Mesothelial cell of epicardium (in vitro differentiated cells): ENCODE data around the gene CSNK2B. TPM values are rescaled to one million over a fixed set of nuclear protein-coding genes. Genes with fewer than 3 reads are reported as not detected.

Experiments used
- DNase-seq, 2 experiments: peaks; one replicate each; pipeline ENCODE4 v3.0.0; 2021; ENCODE audit warnings: low spot score in 2 of 2; ENCODE audit not compliant: unreplicated experiment in 2 of 2
- H3K27ac Mint-ChIP-seq: 2 replicates; pipeline ENCODE4 v1.8.0; 2021; ENCODE audit warnings: mixed read lengths
- H3K27me3 Mint-ChIP-seq: 2 replicates; pipeline ENCODE4 v1.8.0; 2021; ENCODE audit warnings: low read depth, mixed read lengths
- H3K36me3 Mint-ChIP-seq: 2 replicates; pipeline ENCODE4 v1.8.0; 2021; ENCODE audit warnings: mixed read lengths
- H3K4me1 Mint-ChIP-seq: 2 replicates; pipeline ENCODE4 v1.8.0; 2021; ENCODE audit warnings: mixed read lengths
- H3K4me3 Mint-ChIP-seq: 2 replicates; pipeline ENCODE4 v1.8.0; 2021; ENCODE audit warnings: mild to moderate bottlenecking, moderate library complexity, mixed read lengths
- H3K9me3 Mint-ChIP-seq: 2 replicates; pipeline ENCODE4 v1.8.0; 2021; ENCODE audit warnings: mixed read lengths
- total RNA-seq: library from RNA; stranded (reverse); gene quantifications from 3 replicates; pipeline ENCODE4 v1.2.1, GENCODE V29; 2021
- TF ChIP-seq, protein P1 (sequence below): fragments of 200-600 bp; sonication (generic); IDR thresholded peaks from one replicate; pipeline ENCODE4 v1.5.0; 2021; ENCODE audit warnings: antibody characterized with exemption; ENCODE audit not compliant: unreplicated experiment

Gene CSNK2B
- total RNA-seq, 1 donor from 2014 or later, result 157 TPM

DNA sequence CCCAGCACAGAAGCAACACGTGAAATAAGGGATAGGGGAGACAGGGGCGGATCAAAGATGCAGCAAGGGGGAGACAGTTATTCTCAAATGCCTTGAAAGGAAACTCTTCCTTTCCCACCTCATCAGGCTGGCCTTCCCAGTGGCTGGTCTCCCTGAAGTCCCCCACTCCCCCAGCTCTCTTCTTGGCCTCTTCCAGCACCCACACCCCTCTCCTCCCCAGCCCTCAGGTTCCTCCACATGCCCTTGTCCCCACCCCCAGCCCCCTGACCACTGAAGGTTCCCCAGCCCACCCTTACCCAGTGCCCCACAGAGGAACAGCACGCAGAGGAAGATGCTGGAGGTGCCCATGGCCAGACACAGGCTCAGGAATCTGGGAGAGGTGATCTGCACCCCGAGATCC, 47.6 kb downstream of the CSNK2B start:
- no peak for DNase-seq
- no peak overlapping the region for H3K4me3 Mint-ChIP-seq
- H3K4me1 Mint-ChIP-seq, result peaks cover 40% of the 10 kb centered on the region
- no peaks in the 10 kb centered on the region for H3K9me3 Mint-ChIP-seq
- H3K27me3 Mint-ChIP-seq, result no peaks in the 10 kb centered on the region
- H3K27ac Mint-ChIP-seq, result peak overlapping the region; percentile 99
- H3K36me3 Mint-ChIP-seq, result no peaks in the 10 kb centered on the region
- TF ChIP-seq, protein P1, sequence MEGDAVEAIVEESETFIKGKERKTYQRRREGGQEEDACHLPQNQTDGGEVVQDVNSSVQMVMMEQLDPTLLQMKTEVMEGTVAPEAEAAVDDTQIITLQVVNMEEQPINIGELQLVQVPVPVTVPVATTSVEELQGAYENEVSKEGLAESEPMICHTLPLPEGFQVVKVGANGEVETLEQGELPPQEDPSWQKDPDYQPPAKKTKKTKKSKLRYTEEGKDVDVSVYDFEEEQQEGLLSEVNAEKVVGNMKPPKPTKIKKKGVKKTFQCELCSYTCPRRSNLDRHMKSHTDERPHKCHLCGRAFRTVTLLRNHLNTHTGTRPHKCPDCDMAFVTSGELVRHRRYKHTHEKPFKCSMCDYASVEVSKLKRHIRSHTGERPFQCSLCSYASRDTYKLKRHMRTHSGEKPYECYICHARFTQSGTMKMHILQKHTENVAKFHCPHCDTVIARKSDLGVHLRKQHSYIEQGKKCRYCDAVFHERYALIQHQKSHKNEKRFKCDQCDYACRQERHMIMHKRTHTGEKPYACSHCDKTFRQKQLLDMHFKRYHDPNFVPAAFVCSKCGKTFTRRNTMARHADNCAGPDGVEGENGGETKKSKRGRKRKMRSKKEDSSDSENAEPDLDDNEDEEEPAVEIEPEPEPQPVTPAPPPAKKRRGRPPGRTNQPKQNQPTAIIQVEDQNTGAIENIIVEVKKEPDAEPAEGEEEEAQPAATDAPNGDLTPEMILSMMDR, result no peak

DNA sequence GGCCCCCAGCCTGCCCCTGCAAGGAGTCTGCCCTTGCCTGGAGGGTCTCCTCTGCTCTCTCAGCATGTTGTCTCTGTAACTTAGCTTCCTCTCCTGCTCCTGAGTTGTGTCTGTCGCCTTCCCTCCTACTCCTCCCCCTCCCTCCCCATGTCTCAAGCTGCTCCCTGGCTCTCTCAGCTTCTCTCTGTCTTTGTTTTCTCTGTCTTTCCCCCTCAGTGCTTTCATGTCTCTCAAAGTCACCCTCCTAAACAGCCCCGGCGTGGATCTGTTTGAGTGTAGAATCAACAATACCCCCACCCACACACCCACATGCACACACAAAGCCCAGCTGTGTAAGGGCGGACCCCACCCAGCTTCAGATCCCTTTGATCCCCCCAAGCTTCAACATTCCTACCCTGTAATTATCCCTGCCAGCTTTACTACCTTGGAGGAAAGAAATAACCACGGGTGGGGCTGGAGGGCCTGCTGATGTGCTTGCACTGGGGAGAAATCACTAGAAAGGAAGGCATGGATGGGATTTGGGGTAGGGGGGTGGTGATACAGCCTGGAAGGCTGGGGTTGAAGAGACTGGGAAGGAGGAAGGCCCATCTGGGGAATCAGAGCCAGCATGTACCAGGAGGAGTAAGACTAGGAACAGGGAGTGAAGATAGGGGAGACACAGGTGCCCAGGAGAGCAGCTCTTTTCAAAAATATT, 48.3 kb downstream of the CSNK2B start:
- no peak overlapping the region for H3K4me3 Mint-ChIP-seq
- no peak for DNase-seq
- H3K27ac Mint-ChIP-seq, result peak overlapping the region; percentile 99
- H3K27me3 Mint-ChIP-seq, result no peaks in the 10 kb centered on the region
- no peaks in the 10 kb centered on the region for H3K9me3 Mint-ChIP-seq
- H3K4me1 Mint-ChIP-seq, result peaks cover 45% of the 10 kb centered on the region
- TF ChIP-seq, protein P1, result no peak
- no peaks in the 10 kb centered on the region for H3K36me3 Mint-ChIP-seq

DNA sequence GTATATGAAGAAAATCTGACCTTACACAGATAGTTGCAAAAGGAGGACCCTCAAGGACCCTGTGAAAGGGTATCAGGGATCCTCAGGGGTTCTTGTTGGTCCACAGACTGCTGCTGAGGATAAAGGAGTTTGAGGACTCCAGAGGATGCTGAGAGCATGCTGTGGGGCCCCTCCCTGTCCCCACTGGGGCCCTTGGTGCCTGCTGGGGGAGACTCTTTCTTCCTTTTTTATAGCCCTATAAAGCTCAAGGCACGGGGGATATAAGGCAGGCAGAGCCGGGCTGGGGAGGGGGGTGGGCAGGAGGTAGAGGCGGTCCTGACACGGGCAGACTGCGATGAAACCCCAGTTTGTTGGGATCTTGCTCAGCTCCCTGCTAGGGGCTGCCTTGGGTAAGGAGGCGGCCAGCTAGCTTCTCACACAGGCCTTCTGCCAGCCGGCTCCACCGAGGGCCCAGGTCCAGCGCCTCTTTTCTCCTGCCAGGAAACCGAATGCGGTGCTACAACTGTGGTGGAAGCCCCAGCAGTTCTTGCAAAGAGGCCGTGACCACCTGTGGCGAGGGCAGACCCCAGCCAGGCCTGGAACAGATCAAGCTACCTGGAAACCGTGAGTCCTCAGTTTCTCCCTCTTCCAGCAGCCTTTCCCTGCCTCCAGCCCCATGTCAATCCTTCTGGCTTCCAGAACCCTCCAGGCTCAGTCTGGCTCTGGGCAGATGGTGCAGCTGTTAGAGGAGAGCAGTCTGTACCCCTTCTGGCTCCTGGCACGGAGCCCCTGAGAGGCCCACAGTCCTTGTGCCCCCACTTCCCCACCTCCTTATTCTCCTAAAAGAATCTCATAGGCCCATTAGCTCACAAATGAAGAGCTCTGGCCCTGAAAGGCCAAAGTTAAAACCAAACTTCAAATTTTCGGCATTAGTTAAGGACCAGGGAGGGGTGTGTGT, 49.4 kb downstream of the CSNK2B start, which contains the start of gene LY6G6D:
LY6G6D (plus strand) TSS at position 327 of the 937 bp plus-strand sequence; CDS start at position 335, 8 bp downstream.
- TF ChIP-seq, protein P1, result no peak
- Mint-ChIP-seq H3K36me3 (no peaks in the 10 kb centered on the region), H3K9me3 (no peaks in the 10 kb centered on the region), H3K27ac (peak within 1 kb of the TSS; percentile 99), H3K27me3 (no peaks in the 10 kb centered on the region), H3K4me3 (no peak within 1 kb of the TSS), H3K4me1 (peaks cover 50% of the 10 kb centered on the region)
- DNase-seq, result no peak

DNA sequence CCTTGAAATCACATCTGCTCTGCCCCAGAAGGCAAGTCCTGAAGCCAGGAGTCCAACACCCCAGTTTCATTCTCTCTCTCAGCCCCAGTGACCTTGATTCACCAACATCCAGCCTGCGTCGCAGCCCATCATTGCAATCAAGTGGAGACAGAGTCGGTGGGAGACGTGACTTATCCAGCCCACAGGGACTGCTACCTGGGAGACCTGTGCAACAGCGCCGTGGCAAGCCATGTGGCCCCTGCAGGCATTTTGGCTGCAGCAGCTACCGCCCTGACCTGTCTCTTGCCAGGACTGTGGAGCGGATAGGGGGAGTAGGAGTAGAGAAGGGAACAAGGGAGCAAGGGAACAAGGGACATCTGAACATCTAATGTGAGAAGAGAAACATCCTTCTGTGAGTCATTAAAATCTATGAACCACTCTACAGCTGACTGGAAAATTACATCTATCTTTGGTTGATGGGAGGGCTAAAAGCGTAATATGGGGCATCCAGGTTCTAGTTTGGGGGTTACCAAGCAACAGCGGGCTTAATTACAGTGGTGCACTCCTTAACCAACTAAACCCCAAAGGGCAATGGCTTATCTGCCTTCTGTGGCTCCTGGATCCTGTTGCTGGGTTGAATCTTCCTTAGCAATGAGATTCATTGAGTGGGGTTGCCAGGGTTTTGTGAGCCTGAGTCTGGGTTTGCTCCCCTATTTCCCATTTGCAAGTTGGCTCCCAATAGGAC, 51.8 kb downstream of the CSNK2B start:
- Mint-ChIP-seq H3K36me3 (peaks cover 1% of the 10 kb centered on the region), H3K27ac (peak overlapping the region; percentile 81), H3K4me3 (no peak overlapping the region), H3K27me3 (no peaks in the 10 kb centered on the region), H3K4me1 (peaks cover 46% of the 10 kb centered on the region), H3K9me3 (no peaks in the 10 kb centered on the region)
- TF ChIP-seq, protein P1, result no peak
- no peak for DNase-seq

DNA sequence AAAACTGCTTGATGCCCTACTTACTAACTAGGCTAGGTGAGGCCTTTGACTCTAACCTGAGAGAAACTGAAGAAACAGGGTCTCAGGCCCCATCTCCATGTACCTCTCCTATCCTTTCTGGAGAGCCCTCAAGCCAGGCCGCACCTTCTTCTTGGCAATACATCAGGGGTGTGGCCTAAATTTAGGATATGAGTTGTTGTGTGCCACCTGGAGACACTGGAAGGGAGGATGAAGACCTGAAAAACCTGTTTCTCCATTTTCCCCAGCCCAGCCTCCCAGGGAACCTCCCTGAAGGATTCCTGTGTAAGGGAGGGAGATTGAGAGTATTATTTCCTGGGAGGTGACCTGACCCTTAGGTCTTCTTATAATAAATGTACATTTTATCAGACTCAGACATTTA, 52.4 kb downstream of the CSNK2B start:
- H3K4me1 Mint-ChIP-seq, result peaks cover 42% of the 10 kb centered on the region
- H3K9me3 Mint-ChIP-seq, result no peaks in the 10 kb centered on the region
- H3K27ac Mint-ChIP-seq, result peak overlapping the region; percentile 81
- H3K4me3 Mint-ChIP-seq, result no peak overlapping the region
- no peaks in the 10 kb centered on the region for H3K27me3 Mint-ChIP-seq
- TF ChIP-seq, protein P1, result no peak
- no peak for DNase-seq
- peaks cover 1% of the 10 kb centered on the region for H3K36me3 Mint-ChIP-seq
